ENCODE measurements around the gene SLC11A1.

The SLC11A1 gene

GRCh38 chr2:218421027-218421426 is 39.0 kb downstream of the SLC11A1 start:
- ChIA-PET CTCF (no interaction called here), POLR2A (ENCODE audit: low non-redundant PET) (no interaction called here)
- H3K27ac ChIP-seq, result no peak overlapping the region
- TF ChIP-seq, protein P1, sequence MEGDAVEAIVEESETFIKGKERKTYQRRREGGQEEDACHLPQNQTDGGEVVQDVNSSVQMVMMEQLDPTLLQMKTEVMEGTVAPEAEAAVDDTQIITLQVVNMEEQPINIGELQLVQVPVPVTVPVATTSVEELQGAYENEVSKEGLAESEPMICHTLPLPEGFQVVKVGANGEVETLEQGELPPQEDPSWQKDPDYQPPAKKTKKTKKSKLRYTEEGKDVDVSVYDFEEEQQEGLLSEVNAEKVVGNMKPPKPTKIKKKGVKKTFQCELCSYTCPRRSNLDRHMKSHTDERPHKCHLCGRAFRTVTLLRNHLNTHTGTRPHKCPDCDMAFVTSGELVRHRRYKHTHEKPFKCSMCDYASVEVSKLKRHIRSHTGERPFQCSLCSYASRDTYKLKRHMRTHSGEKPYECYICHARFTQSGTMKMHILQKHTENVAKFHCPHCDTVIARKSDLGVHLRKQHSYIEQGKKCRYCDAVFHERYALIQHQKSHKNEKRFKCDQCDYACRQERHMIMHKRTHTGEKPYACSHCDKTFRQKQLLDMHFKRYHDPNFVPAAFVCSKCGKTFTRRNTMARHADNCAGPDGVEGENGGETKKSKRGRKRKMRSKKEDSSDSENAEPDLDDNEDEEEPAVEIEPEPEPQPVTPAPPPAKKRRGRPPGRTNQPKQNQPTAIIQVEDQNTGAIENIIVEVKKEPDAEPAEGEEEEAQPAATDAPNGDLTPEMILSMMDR (conservative IDR thresholded peaks at IDR 0.05; ENCODE audit: low read depth), result no peak
- DNase-seq (ENCODE audit: low spot score), result no peak

DNA sequence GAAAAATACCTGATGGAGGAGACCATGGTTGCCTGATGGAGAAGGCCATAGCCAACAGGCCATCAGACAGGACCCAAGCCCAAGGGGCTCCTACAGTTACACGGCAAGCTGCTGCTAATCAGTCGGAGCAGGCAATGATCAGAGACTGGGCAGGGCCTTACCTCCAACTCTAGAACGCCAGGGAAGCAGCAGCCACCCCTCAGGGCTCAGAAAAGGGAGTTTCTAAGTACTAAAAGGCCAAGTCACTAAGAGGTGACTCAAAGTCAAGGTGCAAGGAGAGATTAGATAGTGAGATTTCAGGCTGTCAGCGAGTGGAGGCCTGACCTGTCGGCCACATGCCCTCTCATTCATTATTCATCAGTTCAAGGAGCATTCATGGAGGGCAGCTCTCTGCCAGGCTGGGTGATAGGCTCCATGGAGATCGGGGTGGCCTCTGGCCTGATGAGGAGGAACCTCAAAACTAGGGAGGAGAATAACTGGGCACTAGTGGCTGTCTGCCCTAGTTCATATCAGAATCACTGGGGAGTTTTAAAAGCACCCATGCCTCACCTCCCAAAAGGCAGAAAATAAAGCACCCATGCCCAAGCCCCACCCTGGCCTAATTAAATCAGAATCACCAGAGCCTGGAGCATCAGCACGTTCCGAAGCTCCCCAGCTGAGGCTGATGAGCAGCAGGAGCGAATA is 40.5 kb downstream of the SLC11A1 start:
- no peak overlapping the region for H3K27ac ChIP-seq
- TF ChIP-seq, protein P1 (conservative IDR thresholded peaks at IDR 0.05; ENCODE audit: low read depth), result no peak
- ChIA-PET POLR2A (ENCODE audit: low non-redundant PET) (no interaction called here), CTCF (interaction anchor here (0.6 kb wide), 1 partner anchor 44 kb away, joined by 3 read pairs; no protein-coding TSS in a partner anchor)
- no peak for DNase-seq (ENCODE audit: low spot score)

DNA sequence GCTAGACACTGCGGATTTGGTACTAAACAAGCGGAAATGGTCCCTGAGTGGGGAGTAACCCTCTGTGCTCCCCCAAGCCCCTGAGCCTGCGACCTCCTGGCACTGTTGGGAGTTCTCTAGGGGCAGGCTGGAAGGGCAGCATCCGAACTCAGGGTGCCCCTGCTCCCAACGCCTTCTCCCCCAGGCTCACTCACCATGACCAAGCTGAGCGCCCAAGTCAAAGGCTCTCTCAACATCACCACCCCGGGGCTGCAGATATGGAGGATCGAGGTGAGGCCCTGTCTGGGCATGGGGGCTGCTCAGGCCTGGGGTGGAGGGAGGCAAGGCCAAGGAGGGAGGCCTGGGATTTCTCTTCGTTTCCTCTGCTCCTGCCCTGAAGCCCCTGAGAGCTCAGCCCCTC is 41.5 kb downstream of the SLC11A1 start:
- POLR2A ChIA-PET (ENCODE audit: low non-redundant PET), result no interaction called here
- no peak overlapping the region for H3K27ac ChIP-seq
- CTCF ChIA-PET, result interaction anchor here (0.6 kb wide), 1 partner anchor 43 kb away, joined by 3 read pairs; no protein-coding TSS in a partner anchor
- DNase-seq (ENCODE audit: low spot score), result no peak
- TF ChIP-seq, protein P1 (conservative IDR thresholded peaks at IDR 0.05; ENCODE audit: low read depth), result no peak

- TF ChIP-seq, protein P1 (conservative IDR thresholded peaks at IDR 0.05; ENCODE audit: low read depth), result no peak
- DNase-seq (ENCODE audit: low spot score), result no peak
- POLR2A ChIA-PET (ENCODE audit: low non-redundant PET), result no interaction called here
- CTCF ChIA-PET, result no interaction called here
- H3K27ac ChIP-seq, result no peak overlapping the region
Measured at GRCh38 chr2:218425531-218425930, 43.5 kb downstream of the SLC11A1 start.

GRCh38 chr2:218427741-218428140 is 45.7 kb downstream of the SLC11A1 start:
- no peak overlapping the region for H3K27ac ChIP-seq
- no peak for DNase-seq (ENCODE audit: low spot score)
- CTCF ChIA-PET, result no interaction called here
- POLR2A ChIA-PET (ENCODE audit: low non-redundant PET), result no interaction called here
- TF ChIP-seq, protein P1 (conservative IDR thresholded peaks at IDR 0.05; ENCODE audit: low read depth), result no peak

DNA sequence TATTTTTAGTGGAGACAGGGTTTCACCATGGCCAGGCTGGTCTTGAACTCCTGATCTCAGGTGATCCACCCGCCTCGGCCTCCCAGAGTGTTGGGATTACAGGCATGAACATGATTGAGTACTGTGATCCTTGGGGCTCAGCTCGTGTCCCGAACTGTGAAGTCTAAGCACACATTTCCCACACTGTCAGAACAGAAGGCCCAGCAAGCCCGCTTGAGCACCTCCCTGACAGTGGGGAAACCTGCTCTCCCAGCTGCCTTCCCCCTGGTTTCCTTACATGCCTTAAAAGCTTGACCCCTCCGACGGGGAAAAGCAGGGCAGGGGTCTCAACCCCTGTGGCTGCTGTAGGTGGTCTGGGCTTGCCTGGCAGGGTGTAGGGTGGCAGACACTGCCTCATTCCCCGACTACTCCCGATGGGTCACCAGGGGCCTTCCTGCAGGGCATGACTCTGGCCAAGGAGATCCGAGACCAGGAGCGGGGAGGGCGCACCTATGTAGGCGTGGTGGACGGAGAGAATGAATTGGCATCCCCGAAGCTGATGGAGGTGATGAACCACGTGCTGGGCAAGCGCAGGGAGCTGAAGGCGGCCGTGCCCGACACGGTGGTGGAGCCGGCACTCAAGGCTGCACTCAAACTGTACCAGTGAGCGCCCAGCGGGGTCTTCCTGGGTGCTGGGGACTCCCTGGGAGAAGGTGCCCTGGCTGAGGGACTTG is 46.9 kb downstream of the SLC11A1 start:
- TF ChIP-seq, protein P1 (conservative IDR thresholded peaks at IDR 0.05; ENCODE audit: low read depth), result no peak
- no peak for DNase-seq (ENCODE audit: low spot score)
- no peak overlapping the region for H3K27ac ChIP-seq
- POLR2A ChIA-PET (ENCODE audit: low non-redundant PET), result interaction anchor here (0.7 kb wide), 1 partner anchor 159 kb away, joined by 14 read pairs; the partner anchor contains the start of genes AAMP and PNKD
- CTCF ChIA-PET, result interaction anchor here (1.1 kb wide), 1 partner anchor 51 kb away, joined by 3 read pairs; no protein-coding TSS in a partner anchor
